GM12892 (cell line): Measurements from ENCODE around the gene APBA2.

Experiments
- POLR2AphosphoS5 ChIP-seq: IDR thresholded peaks from 2 replicates; pipeline ENCODE4 v1.6.1; 2011; ENCODE audit warnings: low read depth, low read length, control low read depth
- TAF1 ChIP-seq: IDR thresholded peaks from 2 replicates; pipeline ENCODE4 v1.6.1; 2011; ENCODE audit warnings: low read depth, mild to moderate bottlenecking, control low read depth, low read length, borderline replicate concordance

- TF ChIP-seq POLR2AphosphoS5 (no peak), TAF1 (no peak)
Measured at GRCh38 chr15:28900041-28900891, 14.5 kb downstream of the APBA2 start.
